Panc1 (cell line): Measurements from ENCODE around the gene DPEP2NB.

Source experiments
- POLR2AphosphoS5 ChIP-seq: IDR thresholded peaks from 2 replicates; pipeline ENCODE4 v1.6.1; 2012; ENCODE audit warnings: mild to moderate bottlenecking, low read depth, low read length, moderate library complexity
- TF ChIP-seq, protein P1 (sequence below): fragments of 450-650 bp; IDR thresholded peaks from 2 replicates; pipeline ENCODE4 v1.5.1; 2017; ENCODE audit warnings: mild to moderate bottlenecking

DNA sequence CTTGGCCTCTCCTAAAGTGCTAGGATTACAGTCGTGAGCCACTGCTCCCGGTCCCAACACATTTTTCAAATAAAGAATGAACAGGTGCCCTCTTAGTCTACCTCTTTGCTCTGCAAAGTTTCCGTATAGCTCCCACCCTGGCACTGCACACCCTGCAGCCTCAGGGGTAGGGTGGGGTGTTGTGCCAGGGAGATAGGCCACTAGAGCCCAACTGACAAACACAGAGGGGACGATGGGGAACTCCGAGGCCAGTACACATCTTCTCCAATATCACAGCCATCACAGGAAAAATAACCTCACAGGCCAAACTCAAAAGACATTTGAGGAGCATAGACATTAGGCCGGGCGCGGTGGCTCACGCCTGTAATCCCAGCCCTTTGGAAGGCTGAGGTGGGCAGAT lies 44.6 kb downstream of the DPEP2NB start:
- TF ChIP-seq, protein P1, sequence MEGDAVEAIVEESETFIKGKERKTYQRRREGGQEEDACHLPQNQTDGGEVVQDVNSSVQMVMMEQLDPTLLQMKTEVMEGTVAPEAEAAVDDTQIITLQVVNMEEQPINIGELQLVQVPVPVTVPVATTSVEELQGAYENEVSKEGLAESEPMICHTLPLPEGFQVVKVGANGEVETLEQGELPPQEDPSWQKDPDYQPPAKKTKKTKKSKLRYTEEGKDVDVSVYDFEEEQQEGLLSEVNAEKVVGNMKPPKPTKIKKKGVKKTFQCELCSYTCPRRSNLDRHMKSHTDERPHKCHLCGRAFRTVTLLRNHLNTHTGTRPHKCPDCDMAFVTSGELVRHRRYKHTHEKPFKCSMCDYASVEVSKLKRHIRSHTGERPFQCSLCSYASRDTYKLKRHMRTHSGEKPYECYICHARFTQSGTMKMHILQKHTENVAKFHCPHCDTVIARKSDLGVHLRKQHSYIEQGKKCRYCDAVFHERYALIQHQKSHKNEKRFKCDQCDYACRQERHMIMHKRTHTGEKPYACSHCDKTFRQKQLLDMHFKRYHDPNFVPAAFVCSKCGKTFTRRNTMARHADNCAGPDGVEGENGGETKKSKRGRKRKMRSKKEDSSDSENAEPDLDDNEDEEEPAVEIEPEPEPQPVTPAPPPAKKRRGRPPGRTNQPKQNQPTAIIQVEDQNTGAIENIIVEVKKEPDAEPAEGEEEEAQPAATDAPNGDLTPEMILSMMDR = no peak
- no peak for TF ChIP-seq POLR2AphosphoS5
